VCaP (cell line): Measurements from ENCODE around the gene TTLL3.

Experiments used
- H3K27ac ChIP-seq: fragments of 450-650 bp; 2 replicates; pipeline ENCODE4 v1.5.1; 2017
- TF ChIP-seq, protein P1 (sequence below): fragments of 450-650 bp; conservative IDR thresholded peaks from 2 replicates; pipeline ENCODE4 v1.5.1; 2017; ENCODE audit warnings: mild to moderate bottlenecking, moderate library complexity

The TTLL3 gene

GRCh38 chr3:9769012-9769411 lies 41.0 kb upstream of the TTLL3 start:
- peak overlapping the region; percentile 89 for H3K27ac ChIP-seq
- TF ChIP-seq, protein P1, sequence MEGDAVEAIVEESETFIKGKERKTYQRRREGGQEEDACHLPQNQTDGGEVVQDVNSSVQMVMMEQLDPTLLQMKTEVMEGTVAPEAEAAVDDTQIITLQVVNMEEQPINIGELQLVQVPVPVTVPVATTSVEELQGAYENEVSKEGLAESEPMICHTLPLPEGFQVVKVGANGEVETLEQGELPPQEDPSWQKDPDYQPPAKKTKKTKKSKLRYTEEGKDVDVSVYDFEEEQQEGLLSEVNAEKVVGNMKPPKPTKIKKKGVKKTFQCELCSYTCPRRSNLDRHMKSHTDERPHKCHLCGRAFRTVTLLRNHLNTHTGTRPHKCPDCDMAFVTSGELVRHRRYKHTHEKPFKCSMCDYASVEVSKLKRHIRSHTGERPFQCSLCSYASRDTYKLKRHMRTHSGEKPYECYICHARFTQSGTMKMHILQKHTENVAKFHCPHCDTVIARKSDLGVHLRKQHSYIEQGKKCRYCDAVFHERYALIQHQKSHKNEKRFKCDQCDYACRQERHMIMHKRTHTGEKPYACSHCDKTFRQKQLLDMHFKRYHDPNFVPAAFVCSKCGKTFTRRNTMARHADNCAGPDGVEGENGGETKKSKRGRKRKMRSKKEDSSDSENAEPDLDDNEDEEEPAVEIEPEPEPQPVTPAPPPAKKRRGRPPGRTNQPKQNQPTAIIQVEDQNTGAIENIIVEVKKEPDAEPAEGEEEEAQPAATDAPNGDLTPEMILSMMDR = no peak

GRCh38 chr3:9769426-9770275 lies 40.4 kb upstream of the TTLL3 start, which contains the start of gene CAMK1:
TSS of gene CAMK1 (minus strand) at chr3:9769947. CDS start at chr3:9767749, 2,198 bp downstream.
- peak within 1 kb of the TSS; percentile 89 for H3K27ac ChIP-seq
- TF ChIP-seq, protein P1 = no peak

DNA sequence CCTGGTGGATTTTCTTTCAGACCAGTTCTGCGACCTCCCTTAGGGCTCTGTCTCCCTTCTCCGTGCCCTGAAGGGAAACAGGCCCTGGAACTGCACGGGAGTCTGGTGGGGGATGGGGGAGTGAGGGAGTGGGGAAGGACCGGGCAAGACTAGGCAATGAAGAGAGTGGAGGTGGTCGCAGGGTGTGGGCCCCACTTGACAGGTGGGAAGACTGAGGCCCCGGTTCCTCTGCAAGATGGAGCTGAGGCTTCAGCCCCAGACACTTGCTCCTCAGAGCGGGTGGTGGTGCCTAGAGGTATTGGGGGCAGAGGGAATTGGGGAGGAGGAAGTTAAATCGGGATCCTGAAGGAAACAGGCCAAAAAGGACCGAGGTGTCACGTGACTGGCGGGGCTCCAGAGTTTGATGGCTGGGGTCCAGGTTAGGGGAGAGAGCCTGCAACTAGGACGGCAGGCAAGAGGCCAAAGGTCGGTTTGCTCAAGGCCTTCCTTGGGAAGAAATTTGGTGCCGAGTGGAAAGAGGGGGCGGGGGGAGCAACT lies 39.7 kb upstream of the TTLL3 start:
- peak overlapping the region; percentile 89 for H3K27ac ChIP-seq
- TF ChIP-seq, protein P1 = no peak

GRCh38 chr3:9771007-9771406 lies 39.1 kb upstream of the TTLL3 start:
- H3K27ac ChIP-seq = peak overlapping the region; percentile 89

GRCh38 chr3:9776896-9777693 lies 33.0 kb upstream of the TTLL3 start:
- H3K27ac ChIP-seq = peak overlapping the region; percentile 87
- TF ChIP-seq, protein P1 = no peak

DNA sequence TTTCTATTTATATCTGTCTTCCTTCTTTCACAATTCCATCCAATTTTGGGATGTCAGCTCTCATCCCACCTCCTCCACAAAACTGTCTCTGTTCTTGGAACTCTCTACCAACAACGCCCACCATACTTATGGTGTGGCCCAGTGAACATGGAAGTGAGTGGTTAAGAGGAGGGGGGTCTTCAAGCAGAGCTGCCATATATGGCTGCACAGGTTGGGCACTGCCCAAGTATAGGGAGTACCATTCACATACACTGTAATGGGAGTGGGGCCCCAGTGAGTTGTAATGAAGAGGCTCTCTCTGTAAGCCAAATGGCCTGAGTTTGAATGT lies 32.4 kb upstream of the TTLL3 start:
- TF ChIP-seq, protein P1 = no peak

GRCh38 chr3:9778143-9779074 lies 31.7 kb upstream of the TTLL3 start:
- TF ChIP-seq, protein P1 = no peak

More for the DNA sequence above, 32.4 kb upstream of the TTLL3 start:
- H3K27ac ChIP-seq = no peak overlapping the region

More at GRCh38 chr3:9778143-9779074, 31.7 kb upstream of the TTLL3 start:
- H3K27ac ChIP-seq = no peak overlapping the region
